T-helper 2 cell (primary cell): Measurements from ENCODE around the gene BNC2.

Experiments
- DNase-seq, 5 experiments: peaks; one replicate each; pipeline versions ENCODE4 v3.0.0 to v3.0.0-alpha.2; 2012 to 2022

Gene BNC2

DNA sequence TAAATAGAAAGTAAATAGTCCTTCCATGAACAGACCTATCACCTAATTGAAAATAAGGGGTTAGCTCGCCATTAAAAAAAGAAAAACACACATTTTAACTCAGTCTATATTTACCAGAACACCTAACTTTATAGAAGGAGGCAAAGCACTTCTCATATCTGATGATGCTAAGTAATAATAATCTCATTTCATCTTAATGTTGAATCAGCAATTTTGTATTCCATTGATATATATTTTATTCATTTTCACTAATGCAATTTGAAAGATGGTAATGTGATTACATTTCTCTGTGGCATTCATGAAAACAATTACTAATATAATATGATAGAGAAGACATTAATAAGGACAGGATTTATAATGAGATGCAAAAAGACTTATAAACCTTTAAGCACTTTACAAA is 276.7 kb downstream of the BNC2 start:
- DNase-seq = no peak

DNA sequence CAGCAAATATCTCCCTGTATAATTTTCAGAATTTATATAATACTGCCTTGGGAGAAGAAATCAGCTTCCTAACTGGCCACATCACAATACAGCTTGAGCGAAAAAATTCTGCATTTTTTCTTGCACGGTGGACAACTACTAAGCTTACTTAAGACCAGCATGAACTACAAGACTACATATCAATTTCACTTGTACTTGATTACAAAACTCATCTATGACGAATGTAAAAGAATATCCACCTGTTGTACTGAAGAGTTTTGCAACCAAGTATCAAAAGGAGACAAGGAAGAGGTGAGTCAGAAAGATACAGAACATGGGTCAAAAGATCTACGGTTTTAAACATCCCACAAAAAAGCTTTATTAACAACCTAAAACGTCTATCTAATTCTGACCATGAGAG is 279.4 kb downstream of the BNC2 start:
- no peak for DNase-seq

DNA sequence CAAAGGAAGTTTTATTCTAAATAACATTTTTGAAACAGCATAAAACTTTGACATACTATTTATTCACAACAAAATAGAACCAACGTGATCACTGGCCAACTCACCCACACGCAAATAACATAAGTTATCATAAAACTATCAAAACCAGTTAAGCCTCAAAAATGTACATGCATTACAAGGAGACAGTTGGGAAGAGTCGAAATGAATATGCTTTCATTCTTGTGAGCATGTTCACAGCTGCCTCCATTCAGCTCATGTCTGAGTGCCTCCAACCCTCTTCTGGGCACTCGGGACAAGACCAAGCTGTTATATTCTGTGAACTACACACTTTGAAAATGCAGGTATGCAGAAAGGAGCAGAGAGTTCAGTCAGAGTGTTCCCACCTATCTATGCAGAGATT is 284.9 kb downstream of the BNC2 start:
- no peak for DNase-seq

DNA sequence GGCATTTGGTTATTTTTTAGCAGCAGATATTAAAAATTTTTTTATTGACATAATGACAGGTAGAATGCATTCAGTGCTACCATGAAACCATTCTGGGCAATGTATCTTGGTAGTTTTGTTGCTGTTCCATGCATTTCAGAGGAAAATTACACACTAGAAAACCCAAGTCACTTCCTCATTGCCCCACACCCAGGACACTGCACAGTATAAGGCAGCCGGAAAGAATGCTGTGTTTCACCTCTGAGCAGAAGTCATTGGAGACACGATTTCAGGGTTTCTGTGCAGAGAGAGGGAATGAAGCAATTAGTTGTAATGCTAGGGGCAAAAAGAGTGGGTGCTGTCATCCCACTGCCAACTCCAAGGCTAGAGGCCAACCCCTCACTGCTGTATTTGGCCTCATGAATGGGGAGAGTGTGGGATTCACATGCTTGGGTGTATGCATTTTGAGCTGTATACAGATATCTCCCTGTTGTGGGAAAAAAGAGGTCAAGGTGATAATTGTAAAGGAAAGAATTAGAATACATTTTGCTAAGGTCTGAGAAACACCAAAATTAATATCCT is 290.5 kb downstream of the BNC2 start:
- no peak for DNase-seq

DNA sequence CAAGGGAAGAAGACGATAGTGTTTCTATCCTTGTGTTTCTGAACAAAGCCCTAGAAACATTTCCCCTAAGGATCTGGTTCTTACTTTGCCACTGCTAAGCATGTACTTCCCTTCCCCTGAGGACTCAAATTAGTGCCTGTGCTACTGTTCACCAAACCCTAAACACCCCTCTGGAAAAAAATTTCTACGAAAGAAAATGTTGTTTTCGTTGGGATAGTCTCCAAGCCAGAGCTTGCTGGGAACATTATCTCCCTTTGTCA is 294.6 kb downstream of the BNC2 start:
- no peak for DNase-seq

DNA sequence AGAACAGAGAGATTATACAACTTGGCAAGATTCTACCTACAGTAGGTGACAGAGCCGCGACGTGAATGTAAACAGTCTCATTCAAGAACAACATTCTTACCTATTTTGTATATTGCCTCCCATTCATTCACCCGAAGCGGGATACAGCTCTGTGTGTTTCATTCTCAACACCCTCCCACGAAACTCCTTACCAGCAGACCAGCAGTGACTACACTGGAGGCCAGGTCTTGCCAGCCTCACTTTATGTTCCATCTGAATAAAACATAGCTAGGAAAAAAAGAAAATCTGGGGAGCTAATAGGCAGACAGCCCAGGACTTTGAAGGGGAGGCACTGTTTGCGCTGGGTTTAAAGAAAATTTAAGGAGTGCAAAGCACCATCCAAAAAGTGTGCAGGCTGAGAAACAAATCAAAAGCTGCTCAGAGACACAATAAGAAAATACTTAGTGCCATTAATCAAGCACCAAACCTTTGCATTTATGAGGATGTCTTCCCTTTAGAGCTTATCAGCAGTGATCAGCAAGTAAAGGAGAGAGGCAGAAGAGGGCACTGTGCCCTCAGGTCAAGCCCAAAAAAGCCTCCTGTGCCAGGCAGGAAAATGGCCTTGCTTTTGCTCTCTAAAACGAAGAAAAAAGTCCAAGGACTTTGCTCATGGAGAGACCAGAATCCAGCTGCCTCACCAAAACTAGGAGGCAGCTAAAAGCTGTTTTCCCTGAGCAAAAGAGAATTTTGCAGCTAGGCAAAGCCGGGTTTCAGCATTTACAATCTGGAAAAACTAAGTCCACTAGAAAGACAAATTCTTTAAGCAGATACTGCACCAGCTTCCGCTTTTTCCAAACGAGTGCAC is 295.1 kb downstream of the BNC2 start:
- DNase-seq = no peak

DNA sequence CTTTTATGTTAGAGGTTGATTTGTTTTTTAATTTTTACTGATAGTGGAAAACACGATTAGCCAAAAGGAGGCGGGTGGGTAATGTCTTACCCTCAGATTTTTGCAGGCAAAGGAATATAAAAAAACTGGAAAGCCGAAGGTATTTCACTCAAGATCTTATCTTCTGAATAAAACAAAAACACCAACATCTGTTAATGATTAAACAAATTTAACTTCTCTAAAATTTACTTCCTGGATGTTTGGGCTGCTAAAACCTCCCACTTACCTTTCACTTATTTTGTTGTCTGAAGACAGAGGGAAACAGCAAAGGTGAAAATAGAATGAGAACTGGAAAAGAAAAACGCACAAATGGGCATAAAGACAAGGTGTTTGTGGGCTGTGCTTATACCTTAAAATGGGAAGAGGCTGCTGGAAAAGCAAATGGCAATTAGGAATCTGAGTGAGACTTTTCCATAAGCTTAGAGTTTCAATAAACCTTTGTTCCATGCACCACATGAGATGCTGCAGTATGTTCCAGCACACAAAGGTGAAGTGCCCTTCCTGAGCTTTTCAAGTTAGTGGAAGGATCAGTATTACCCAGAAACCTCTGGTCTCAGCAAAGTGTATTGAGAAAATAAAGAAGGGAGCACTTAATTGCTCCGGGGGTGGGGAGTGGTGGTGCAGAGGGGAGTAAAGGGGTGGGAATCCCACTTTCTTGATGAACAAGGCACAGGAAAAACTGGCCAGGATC is 298.3 kb downstream of the BNC2 start:
- DNase-seq = no peak

DNA sequence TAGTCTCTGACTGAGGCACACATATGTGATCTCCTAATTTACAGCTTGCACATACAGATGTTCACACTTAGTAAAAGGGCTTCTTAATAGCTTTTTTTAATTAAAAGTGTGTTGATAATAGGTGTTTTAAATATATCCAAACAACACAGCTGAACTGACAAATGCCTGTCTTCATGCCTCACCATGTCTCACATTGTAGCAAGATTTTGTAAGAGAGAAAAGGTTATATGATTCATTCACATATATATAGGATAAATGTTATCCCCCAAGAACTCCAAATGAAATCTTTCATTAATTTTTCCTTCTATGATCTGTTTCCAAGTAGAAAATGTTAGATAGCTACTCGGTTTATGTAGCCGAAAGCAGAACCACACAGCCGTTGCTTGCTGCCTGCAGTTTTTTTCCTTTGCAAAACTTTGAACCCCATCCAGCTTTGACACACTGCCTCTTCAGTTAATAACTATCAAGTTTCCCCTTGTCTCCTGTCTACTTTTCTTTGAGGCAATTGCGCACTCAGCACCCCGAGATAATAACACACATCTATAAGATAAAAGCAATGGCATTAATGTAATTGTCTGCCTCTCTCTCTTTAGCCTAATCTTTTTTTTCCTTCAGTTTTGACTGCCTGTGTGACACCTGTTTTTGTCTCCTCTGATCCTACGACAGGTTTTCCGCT is 299.2 kb downstream of the BNC2 start:
- DNase-seq = no peak

DNA sequence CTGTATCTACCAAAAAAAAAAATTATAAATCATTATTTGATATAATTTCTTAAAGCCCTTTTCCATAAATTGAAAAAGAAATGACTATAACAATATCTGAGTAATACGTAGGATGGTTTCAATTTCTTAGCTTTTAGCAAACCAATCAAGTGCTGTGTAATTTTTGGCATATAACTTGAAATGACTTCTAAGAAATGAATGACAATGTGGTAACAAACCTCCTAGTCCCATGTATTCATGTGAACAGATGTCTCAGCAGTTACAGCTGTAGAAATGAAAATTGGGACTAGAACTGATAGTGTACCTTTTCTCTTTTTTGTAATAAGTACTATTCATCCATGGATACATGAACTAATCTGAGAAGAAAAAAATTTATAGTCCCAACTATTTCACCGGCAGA is 307.0 kb downstream of the BNC2 start:
- no peak for DNase-seq

DNA sequence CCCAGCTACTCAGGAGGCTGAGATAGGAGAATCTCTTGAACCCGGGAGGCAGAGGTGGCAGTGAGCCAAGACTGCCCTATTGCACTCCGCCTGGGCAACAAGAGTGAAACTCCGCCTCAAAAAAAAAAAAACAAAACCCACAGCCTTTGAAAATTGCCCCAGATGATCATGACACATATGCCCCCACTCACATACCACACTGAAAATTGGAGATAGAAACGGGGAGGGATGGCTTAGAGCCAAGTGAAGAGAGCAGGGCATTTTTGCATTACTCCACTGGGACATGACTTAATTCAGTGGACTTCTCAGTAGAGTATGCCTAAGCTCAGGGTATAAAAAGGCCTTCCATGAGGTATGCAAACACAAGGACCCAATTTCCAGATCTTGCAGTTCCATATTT is 309.3 kb downstream of the BNC2 start:
- DNase-seq = no peak

DNA sequence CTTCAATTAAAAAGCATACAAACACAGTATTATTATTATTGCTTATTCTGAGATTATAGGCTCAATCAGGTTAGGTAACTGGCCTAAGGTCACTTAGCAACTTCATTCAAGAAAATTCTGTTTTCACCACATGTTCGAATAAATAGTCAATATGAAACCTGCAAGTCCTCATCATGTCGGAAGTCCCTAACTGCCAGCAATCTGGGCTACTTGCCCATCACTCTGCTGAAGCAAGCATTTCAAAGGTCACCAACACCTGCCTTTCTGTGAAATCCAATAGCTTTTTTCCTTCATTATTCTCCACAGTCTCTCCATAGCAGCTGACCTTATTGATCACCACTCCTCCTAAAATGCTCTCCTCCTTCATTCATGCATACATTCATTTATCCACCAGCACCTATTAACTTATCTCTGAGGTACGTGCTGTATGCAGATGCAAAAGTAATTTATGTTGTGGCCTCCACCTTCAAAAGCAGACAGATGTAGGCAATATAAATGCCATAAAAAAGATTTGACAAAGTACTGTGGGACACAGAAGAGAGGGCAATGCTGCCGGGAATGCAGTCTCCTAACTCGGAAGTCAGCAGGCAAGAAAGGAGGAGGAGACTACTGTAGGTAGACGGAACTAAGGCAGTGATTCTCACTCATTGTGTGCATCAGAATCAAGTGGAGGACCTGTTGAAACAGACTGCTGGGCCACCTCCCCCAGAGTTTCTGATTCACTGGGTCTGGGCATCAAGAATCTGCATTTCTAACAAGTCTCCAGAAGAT is 310.9 kb downstream of the BNC2 start:
- no peak for DNase-seq

DNA sequence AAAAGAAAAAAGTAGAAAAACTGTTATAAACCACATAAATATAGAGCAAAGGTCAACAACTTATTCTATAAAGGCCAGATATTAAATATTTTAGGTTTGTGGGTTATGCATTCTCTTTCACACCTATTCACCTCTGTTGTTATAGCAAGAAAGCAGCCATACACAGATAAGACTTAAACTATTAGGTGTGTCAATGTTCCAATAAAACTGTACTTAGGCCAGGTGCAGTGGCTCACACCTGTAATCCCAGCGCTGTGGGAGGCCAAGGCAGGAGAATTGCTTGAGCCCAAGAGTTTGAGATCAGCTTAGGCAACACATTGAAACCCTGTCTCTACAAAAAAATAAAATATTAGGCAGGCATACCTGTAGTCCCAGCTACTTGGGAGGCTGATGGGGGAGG is 314.7 kb downstream of the BNC2 start:
- DNase-seq = no peak

DNA sequence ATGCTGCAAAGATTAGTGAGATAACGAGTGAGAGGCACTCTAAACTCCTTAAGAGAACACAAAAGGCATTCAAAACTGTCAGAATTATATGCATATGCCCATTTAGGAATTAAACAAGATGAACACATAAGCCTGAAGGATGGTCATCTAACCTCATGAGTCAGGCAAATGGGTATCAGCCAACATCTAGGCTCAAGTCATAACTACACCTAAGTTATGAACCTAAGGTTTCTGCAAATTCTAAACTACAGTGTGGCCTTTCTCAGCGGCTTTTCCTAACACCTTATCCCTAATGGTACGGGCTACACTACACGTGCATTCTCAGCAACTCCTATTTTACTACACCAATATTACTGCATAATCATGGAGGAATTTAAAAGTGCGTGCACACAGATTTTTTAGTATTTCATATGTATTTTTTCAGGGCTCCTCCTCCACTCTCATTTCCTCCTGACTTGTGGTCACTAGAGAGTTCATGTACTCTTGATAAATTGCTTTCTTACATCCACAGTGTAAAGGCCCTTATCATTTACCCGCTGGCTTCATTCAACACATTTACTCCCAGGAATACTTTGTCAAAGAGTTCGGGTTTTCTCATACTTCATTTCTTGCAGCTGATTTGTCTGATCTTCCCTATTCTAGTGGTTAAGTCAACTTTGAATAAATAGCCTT is 316.5 kb downstream of the BNC2 start:
- DNase-seq = no peak

DNA sequence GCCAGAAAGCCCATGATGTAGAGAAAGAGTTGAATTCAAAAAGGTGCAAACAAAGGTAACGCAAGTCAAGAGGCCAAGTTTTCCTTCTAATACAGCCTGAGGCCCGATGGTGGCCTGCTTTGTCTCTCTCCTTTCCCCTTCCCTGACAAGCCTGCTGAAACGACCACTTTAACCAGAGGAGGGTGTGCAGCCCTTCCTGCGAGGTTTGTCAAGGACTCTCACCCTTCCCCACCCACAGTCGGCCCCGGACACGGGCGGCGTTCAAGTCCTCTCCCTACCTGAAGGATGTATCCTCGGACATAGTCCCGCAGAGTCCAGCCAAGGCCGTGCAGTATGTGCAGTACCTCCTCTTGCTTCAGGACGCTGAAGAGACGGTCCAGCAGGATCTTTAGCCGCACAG is 318.2 kb downstream of the BNC2 start:
- DNase-seq = no peak

DNA sequence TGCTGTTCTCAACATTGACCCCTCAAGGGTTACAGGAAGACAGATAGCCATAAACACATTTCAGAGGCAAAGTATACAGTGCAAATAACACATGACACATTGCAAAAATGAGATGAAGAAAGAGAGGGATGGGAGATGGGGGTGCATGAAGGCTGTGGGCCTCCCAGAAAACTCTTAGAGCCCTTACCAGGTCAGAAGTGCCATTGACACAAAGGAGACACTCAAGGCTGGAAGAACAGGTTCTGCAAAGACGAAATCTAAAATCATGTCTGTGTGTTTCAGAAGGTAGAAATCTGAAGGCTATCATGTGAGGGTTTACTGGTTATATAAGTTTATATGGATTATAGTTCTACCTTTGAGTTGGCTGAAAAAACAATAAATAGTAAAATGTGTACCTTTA is 318.8 kb downstream of the BNC2 start:
- no peak for DNase-seq

DNA sequence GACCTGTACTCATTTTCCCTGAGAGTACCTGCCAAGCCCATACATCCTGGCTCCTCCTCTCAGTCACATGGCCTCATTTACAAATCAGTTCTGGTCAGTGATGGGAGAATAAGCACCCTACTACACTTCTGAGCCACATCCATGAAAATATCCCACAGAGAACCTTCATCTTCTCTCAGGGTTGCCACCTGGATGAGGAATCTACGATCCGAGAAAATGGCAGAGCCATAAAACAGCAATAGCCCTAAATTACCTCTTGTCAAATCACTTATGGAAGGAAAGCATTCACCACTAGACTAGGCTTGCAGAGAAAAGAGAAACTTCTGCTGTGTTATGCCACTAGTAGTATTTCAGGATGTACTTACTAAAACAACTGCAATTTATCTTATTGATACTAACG is 324.8 kb downstream of the BNC2 start:
- no peak for DNase-seq

DNA sequence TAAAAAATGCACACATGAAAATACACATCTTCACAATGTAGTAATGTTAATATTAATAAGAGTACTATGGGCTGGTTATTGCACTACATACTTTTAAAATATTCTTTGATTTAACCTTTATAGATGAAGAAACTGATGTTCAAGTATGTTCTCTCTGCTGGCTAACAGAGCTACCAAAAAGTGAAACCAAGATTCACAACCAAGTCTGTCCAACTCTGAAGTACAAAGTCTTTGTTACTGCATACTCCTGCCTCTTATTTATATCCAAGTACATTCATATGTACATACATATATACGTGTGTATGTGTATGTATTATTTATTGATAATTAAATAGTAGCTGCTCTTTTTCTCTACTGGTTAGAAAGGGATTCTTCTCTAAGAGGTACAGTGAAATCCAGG is 325.6 kb downstream of the BNC2 start:
- DNase-seq = no peak

DNA sequence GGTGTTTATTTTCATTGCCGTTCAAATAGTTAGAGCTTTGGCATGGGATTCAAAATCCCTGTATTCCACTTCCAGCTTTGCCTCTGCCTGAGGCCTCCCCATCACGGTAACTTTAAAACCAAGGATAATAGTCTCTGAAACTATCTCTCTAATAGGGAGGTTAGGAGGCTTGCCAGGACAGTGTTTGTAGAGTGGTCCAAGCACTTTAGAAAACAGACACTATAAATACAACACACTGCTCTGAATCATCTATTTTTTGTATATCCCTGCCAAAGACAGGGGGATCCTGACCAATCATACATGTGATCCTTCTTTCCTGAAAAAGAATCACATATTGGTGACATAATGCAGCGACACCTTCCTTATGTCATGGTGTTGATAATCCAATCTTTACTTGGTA is 326.8 kb downstream of the BNC2 start:
- DNase-seq = no peak

DNA sequence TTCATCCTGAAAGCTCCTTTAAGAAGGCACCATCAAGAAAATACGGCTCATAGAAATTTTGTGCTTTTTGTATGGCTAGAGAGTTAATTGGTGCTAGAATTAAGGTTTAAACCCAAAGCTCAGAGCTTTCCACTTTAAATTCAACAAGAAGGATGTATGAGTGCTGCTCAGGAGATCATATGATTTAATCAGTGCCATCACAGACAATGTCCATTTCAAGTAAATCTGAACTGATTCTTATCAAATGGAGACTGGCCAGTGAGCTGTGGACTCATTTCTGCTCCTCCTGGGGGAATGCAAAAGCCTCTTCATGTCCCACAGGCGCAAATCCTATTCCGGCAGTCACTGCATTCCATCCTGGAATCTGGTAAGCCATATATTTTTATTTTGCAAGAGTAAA is 327.2 kb downstream of the BNC2 start:
- no peak for DNase-seq

DNA sequence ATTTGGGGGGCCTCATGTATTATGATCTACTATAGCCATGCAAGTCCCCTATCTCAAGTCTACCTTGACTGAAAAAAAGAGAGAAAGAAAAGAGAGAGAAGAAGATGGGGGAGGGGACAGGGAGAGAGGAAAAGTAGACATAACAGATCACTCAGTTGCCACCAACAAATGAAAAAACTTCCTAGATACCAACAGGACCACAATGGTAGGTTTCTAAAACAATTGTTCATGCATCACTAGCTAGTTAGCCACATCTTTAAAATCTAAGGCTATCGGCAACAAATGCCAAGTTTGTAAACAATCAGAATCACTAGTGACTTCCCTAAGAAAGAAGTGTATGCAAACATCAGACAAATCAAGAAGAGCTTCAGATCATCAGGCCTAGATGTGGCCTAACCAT is 328.2 kb downstream of the BNC2 start:
- DNase-seq = no peak

DNA sequence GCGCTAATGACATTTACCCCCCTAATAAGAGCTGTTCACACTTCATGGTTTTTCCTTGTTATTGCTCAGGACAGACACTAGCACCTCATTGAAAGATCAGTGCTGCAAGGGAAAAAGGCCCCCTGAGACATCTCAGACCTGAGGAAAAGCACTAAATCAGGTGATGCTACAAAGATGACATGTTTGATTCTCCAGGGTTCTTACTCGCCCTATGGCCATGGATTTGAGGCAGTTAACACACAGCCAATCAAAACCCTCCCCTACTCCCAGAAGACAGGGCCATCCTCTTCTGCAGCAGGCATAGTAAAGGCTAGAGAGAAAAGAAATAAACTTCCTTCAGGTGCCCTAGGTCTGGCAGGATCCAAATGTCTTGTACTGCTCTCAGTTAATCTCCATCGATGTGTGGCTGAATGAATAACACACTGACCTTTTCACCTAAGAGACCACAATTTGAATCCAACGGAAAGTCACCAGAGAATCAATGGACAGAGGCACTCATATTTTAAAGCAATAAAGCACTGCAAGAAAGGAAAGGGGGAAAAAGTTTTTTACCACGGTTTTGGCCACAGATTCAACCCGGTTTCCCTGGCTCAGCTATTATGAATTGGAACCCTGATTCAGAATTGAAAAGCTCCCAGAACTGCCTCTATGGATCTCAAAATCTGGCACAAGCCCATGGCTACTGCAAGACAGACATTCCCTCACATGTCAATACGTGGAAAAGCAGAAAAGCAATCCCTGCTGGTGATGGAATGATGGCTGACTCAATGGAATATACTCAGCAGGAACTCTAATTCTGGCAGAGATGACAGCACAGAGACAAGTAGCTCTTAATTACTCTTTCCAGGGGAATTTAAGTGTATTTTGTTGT is 329.5 kb downstream of the BNC2 start:
- no peak for DNase-seq
